ENCODE measurements around the gene ARHGAP42. TPM values are rescaled to one million over a fixed set of nuclear protein-coding genes. Genes with fewer than 3 reads are reported as not detected.

ARHGAP42 gene
- total RNA-seq, 1 donor from 2014 or later: 20.7 TPM

DNA sequence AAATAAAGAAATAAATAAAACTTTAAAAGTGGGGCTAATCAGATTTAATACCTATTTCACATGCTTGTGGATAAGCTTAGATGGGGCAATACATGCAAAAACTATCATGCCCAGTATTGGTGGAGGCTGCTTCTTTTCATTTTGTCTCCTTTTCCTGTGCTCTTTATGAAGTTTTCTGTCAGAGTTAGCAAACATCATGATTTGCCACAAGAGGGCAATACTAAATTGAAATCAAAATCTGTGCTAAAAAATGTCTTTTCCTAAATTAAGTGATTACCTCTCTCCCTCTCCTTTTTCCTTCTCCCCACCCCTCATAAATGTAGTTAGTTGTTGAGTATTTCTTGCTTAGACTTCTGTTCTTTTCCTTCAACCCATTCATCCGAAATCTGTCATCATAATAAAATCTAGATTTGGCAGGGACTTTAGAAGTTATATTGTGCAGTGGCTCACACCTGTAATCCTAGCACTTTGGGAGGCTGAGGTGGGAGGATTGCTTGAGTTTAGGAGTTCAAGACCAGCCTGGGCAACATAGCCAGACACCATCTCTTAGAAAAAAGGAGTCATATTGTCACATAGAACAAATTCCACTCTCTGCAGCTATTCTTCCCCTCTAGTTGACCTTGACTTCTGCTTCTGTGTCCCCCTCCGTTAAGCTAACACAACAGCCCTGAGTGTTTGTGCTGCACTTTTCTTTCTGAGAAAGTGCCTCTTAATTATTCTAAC lies 4.7 kb upstream of the ARHGAP42 start:
- no peak for DNase-seq (ENCODE audit: low spot score)

DNA sequence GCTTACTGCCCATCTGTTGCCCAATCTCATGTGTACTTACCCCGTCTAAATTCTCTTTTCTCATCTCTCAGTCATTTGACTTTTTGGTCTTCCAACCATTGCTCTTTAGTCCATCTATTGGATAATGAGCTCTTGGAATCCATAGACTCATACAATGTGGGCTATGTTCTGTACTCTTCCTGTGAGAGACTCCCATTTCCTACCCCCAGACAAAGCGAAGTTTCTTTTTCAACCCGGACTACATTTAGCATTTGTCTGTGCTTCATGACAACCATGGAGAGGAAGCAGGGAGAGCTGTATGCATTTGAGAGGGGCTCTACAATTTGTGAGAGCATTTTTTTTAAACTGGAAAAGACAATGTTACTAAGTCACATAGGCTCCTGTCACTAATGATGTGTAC lies 4.0 kb upstream of the ARHGAP42 start:
- no peak for DNase-seq (ENCODE audit: low spot score)

GRCh38 chr11:100684101-100685065 lies 2.7 kb upstream of the ARHGAP42 start:
- DNase-seq (ENCODE audit: low spot score): no peak

DNA sequence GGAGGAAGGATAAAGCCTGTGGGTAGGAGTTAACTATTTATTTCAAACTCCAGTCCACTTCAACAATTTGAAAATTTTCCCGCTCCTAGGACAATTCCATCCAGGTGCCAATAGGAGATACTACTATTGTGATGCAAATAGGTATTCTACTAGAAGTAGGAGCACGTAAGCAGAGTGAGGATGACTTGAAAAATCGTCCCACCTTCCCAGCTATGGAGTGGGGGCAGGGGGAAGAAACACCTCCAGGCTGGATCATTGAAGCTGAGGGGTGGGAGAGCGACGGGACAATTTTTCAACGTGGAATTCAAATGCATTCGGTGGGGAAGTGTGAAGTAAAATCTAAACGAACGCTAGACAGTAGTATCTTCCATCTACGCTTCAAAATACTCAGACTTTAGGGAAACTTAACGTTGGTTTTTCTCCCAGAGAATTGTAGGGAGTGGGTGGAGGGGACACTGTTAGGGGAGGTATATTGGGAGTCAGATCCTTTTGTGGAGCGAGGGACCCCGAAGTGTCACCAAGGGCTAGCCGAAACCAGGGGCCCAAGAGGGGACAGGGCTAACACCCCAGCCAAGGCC lies 523 bp upstream of the ARHGAP42 start:
- DNase-seq (ENCODE audit: low spot score): no peak

DNA sequence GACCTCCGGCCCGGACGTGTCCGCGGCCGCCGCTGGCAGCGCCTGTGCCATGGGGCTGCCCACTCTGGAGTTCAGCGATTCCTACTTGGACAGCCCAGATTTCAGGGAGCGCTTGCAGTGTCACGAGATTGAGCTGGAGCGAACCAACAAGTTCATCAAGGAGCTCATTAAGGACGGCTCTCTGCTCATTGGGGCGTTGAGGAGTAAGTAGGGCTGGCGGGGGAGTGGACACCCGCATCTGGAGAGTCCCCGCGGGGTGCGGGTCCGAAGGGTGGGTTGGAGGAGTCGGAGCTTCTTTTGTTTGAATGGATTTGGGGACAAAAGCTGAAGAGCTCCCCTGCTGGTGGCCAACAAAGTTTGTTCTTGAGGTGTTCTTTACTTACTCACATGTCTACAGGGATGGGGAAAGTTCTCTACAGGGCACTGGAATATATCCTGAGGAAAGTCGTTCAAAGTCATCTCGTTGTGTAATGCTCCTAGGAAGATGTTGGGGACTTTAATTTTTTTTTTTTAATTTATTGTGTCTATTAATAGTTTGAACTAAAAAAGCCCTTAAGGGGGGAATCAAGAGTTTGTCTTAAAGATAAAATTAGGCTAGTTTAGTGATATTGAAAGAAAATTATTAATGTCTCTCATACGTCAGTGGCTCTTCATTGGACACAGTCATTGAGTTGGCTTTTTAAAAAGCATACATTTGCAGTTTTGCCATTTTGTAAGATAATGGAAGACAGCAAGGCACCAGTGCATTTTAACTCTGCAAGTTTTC lies 725 bp downstream of the ARHGAP42 start:
- no peak for DNase-seq (ENCODE audit: low spot score)

DNA sequence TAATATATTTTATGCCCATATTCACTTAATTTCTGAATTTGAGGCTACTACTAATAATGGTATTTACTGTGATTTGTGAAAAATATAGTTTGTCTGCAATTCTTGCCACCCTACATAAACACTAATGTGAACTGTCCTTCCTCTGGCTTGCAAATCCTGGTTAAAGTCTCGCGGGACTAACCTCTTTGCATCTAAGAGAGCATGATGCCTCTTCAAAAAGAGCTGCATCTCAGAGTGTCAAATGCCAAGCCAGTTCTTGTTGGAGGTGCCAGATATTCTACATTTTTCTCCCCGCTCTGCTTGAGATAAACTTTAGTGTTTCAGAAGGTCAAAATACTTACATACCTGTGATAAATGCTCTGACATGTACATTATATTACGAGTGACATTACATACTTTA lies 2.1 kb downstream of the ARHGAP42 start:
- DNase-seq (ENCODE audit: low spot score): no peak

GRCh38 chr11:100691896-100692653 lies 5.0 kb downstream of the ARHGAP42 start:
- DNase-seq (ENCODE audit: low spot score): no peak

- no peak for DNase-seq (ENCODE audit: low spot score)
Observed at GRCh38 chr11:100695911-100696310, 8.8 kb downstream of the ARHGAP42 start.

DNA sequence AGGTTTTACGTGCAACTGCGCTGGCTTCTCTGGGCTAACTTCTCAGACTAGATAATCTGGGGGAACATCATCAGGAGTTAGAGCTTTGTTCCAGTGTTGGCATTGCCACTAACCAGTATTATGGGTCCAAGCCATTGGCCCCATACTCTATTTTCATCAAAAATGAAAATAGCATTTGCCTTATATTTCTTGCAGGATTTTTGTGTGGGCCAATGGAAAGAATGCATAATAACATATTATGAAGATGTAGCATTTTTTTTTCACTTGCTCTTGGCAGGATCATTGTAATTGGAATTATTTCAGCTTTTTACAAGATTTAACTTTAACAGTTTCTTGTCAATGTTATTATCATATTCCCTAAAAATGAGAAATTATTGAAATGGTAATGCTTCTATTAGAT lies 16.1 kb downstream of the ARHGAP42 start:
- DNase-seq (ENCODE audit: low spot score): no peak

- no peak for DNase-seq (ENCODE audit: low spot score)
Observed at GRCh38 chr11:100703801-100704575, 16.9 kb downstream of the ARHGAP42 start.

DNA sequence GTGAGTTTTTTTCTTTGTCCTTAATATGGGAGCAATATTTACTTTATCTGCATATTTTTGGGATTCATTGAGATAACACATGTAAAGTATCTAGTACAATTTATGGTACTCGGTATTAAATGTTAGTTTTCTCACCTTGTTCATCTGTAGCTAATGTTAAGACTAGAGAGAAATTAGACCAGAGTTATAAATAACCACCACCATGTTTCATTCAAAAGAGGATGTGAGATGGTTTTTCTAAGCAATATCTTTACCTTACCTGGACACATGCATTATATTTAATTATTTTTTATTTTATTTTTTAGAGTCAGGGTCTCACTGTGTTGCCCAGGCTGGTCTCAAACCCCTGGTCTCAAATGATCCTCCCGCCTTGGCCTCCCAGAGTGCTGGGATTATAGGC lies 18.4 kb downstream of the ARHGAP42 start:
- no peak for DNase-seq (ENCODE audit: low spot score)

DNA sequence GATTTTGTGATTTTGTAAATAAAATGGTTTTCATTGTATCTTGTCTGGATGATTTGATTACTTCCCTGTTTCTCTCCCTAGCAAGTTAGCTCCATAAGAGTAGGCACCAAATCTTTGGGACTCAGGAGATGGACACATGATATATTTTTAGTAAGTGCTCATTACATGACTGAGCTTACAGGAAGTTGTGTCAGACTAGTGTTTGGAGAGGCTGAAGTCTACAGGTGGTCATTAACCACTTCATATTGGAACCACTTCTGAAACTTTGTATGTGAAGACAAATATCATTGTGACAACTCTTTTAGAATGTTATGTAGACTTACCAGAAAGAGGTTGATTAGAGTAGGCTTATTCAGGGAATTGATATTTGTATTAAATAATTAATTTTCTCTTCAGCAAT lies 19.1 kb downstream of the ARHGAP42 start:
- DNase-seq (ENCODE audit: low spot score): no peak

- DNase-seq (ENCODE audit: low spot score): no peak
Observed at GRCh38 chr11:100709233-100709957, 22.3 kb downstream of the ARHGAP42 start.

DNA sequence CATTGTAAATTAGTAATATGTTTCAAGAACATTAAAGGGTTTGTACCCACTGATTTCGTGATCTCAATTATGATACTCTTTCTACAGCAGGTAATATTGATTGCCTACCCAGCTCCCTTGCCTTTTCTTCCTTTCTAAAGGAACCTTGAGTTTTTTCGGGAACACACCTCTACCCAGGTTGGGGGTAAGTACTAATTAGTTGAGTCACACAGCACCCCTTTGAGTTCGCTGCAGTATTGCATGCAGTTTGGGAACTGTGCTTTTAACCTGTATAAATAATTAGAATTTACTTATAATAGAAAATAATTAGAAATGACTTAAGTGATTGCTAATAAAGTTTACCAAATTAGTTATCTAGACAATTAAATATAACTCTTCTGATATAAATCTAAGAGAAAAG lies 24.9 kb downstream of the ARHGAP42 start:
- no peak for DNase-seq (ENCODE audit: low spot score)

GRCh38 chr11:100712583-100712982 lies 25.5 kb downstream of the ARHGAP42 start:
- DNase-seq (ENCODE audit: low spot score): no peak

DNA sequence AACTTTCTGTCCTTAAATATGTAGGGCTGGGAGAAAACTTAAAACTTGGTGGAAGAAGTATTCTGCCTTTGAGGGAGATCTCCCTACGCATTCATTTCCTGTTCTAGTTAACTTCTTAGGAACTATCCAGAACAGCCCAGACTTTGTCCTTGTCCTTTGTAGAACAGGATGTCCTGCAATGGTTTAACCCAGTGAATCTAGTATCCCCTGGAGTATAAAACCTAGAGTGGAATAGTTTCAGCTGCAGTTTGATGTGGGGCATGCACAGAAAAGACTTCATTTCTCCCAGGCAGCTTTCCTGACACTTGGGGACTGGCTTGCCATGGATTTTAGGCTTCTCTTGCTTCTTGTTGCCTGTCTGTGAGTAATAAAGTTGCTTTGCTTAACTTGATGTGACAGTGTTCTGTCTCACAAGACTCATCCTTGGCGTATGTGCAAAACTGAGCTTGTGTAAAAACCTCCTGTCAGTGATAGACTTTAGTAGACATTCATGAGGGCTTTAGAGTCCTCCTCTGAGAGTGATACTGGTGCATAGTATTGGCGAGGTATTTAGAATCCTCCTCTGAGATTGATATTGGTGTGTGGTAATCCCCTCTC lies 28.2 kb downstream of the ARHGAP42 start:
- no peak for DNase-seq (ENCODE audit: low spot score)

- no peak for DNase-seq (ENCODE audit: low spot score)
Observed at GRCh38 chr11:100716838-100717237, 29.8 kb downstream of the ARHGAP42 start.

GRCh38 chr11:100719362-100719761 lies 32.3 kb downstream of the ARHGAP42 start:
- DNase-seq (ENCODE audit: low spot score): no peak

- no peak for DNase-seq (ENCODE audit: low spot score)
Observed at GRCh38 chr11:100719809-100720221, 32.7 kb downstream of the ARHGAP42 start.

All from mesenteric fat pad (tissue), 1 donor.